HepG2 (cell line): ENCODE data around the gene TRPC4AP. TPM values are rescaled to one million over a fixed set of nuclear protein-coding genes. Genes with fewer than 3 reads are reported as not detected.
A peak's percentile ranks its signal among the peaks of the same experiment; 100 is the strongest.

ENCODE experiments used
- FOXP1 ChIP-seq, 2 experiments: fragments of 450-650 bp in 1 of 2; IDR thresholded peaks; 2 replicates each; pipeline ENCODE4 v1.6.1; 2017 to 2018; ENCODE audit warnings: antibody characterized with exemption in 1 of 2
- KDM1A ChIP-seq: IDR thresholded peaks from 2 replicates; pipeline ENCODE4 v1.6.1; 2016; ENCODE audit warnings: missing compliant biosample characterization
- KMT2B ChIP-seq: IDR thresholded peaks from 2 replicates; pipeline ENCODE4 v1.6.1; 2016; ENCODE audit warnings: missing genetic modification reagents, missing compliant biosample characterization
- MXI1 ChIP-seq: IDR thresholded peaks from 3 replicates; pipeline ENCODE4 v1.6.1; 2012; ENCODE audit warnings: low read depth, low read length, inconsistent platforms, borderline replicate concordance
- TARDBP ChIP-seq: sonication (generic); formaldehyde crosslinking; IDR thresholded peaks from 2 replicates; pipeline ENCODE4 v1.8.0; 2022; ENCODE audit warnings: mild to moderate bottlenecking, missing genetic modification reagents
- TBP ChIP-seq: sonication (generic); formaldehyde crosslinking; IDR thresholded peaks from 2 replicates; pipeline ENCODE4 v1.5.0; 2020; ENCODE audit warnings: missing genetic modification reagents
- ZNF577 ChIP-seq: sonication (generic); formaldehyde crosslinking; IDR thresholded peaks from 2 replicates; pipeline ENCODE4 v1.4.0; 2020; ENCODE audit warnings: mild to moderate bottlenecking, low read depth, missing genetic modification reagents, borderline replicate concordance
- polyA plus RNA-seq, 8 experiments: library from polyadenylated mRNA; depleted of rRNA in 3 of 8; stranded (reverse) in 7 of 8; unstranded in 1 of 8; fragments of >200 nt; fragmentation: Illumina TruSeq in 4 of 8; extraction: Trizol in 4 of 8; gene quantifications; 2 replicates each; pipeline versions ENCODE4 v1.2.1 to v1.2.3, GENCODE V29; 2011 to 2016; ENCODE audit warnings: low read depth in 4 of 8, missing spikeins in 1 of 8, mixed read lengths in 1 of 8; ENCODE audit not compliant: insufficient read depth in 1 of 8
- total RNA-seq, 5 experiments: library from RNA; depleted of rRNA; stranded (reverse); fragments of >200 nt; fragmentation: Illumina TruSeq; extraction: Trizol; gene quantifications; 2 replicates each; pipeline ENCODE4 v1.2.3, GENCODE V29; 2016; ENCODE audit warnings: low read depth in 1 of 5
- TF ChIP-seq, protein P1 (sequence below): sonication (generic); formaldehyde crosslinking; IDR thresholded peaks from 2 replicates; pipeline ENCODE4 v1.9.0; 2021; ENCODE audit warnings: missing genetic modification reagents, borderline replicate concordance
- TF ChIP-seq, protein P2 (sequence below): sonication (generic); formaldehyde crosslinking; conservative IDR thresholded peaks from 2 replicates; pipeline ENCODE4 v1.4.0; 2020; ENCODE audit warnings: mild to moderate bottlenecking, missing genetic modification reagents, moderate library complexity
- TF ChIP-seq, protein P3 (sequence below): sonication (generic); formaldehyde crosslinking; IDR thresholded peaks from 2 replicates; pipeline ENCODE4 v1.8.1; 2023; ENCODE audit warnings: mild to moderate bottlenecking, missing genetic modification reagents
- TF ChIP-seq, protein P4 (sequence below): IDR thresholded peaks from 2 replicates; pipeline ENCODE4 v1.6.1; 2016; ENCODE audit warnings: low read depth, missing genetic modification reagents, missing compliant biosample characterization
- TF ChIP-seq, protein P5 (sequence below): IDR thresholded peaks from 2 replicates; pipeline ENCODE4 v1.6.1; 2016; ENCODE audit warnings: control low read depth
- TF ChIP-seq, protein P6 (sequence below): sonication (generic); formaldehyde crosslinking; IDR thresholded peaks from 2 replicates; pipeline ENCODE4 v1.4.0; 2020; ENCODE audit warnings: low read depth, mild to moderate bottlenecking, missing genetic modification reagents

The TRPC4AP gene
- total and polyA plus RNA-seq, 2 of the 13 experiments (the other 11 are each of a cell fraction or from before 2014, with no cell fraction given) = 136 to 137 TPM

DNA sequence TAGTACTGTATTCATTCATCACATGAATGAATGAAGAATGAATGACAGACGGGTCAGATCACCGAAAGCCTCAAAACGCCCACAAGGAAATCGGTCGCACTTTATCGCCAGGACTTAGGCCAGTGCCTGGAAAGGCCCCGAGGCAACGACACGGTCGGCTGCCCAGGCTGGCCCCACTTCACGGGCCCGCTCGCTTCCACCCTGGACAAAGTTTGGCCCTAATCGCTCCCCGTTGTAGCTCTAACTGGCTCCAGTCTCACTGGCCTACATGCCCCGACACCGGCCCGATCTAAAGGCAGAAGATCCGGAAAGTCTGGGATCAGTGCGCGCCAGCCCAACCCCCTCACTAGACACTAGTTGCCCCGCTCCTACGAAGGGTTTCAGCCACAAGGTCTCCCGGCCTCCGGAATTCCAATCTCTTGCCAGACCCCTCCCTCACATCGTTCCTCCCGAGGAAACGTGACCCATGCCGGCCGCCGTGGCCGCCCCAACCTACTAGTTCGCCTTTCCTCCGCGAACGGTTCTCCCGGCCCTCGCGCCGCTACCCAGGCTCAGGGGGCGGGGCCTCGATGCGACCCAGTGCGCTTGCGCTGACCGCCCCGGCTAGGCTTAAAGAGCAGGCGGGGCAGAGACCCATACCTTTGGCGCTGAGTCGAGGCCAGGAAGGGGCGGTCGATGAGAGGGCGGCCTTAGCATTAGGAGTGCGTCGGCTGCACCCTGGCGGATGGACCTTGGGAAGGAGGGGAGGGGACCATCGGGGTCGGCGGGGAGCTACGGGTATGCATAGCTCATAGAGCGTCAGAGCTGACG is 137.2 kb downstream of the TRPC4AP start, which contains the start of the genes GSS and MYH7B (continued):
- TF ChIP-seq FOXP1 (IDR thresholded peaks at IDR 0.05) (no peak), FOXP1 (CRISPR knock-in tag; IDR thresholded peaks at IDR 0.05) (no peak), KDM1A (CRISPR knock-in tag) (peak; percentile 86; the same call in 1 of the 2 replicates), ZNF577 (CRISPR knock-in tag) (peak; percentile 98), TBP (CRISPR knock-in tag) (no peak), MXI1 (peak; percentile 87; the same call in 1 of the 3 replicates), KMT2B (CRISPR knock-in tag) (peak; percentile 90), TARDBP (CRISPR knock-in tag) (peak; percentile 98)
- TF ChIP-seq, protein P1, sequence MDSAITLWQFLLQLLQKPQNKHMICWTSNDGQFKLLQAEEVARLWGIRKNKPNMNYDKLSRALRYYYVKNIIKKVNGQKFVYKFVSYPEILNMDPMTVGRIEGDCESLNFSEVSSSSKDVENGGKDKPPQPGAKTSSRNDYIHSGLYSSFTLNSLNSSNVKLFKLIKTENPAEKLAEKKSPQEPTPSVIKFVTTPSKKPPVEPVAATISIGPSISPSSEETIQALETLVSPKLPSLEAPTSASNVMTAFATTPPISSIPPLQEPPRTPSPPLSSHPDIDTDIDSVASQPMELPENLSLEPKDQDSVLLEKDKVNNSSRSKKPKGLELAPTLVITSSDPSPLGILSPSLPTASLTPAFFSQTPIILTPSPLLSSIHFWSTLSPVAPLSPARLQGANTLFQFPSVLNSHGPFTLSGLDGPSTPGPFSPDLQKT (CRISPR knock-in tag) = no peak
- TF ChIP-seq, protein P2, sequence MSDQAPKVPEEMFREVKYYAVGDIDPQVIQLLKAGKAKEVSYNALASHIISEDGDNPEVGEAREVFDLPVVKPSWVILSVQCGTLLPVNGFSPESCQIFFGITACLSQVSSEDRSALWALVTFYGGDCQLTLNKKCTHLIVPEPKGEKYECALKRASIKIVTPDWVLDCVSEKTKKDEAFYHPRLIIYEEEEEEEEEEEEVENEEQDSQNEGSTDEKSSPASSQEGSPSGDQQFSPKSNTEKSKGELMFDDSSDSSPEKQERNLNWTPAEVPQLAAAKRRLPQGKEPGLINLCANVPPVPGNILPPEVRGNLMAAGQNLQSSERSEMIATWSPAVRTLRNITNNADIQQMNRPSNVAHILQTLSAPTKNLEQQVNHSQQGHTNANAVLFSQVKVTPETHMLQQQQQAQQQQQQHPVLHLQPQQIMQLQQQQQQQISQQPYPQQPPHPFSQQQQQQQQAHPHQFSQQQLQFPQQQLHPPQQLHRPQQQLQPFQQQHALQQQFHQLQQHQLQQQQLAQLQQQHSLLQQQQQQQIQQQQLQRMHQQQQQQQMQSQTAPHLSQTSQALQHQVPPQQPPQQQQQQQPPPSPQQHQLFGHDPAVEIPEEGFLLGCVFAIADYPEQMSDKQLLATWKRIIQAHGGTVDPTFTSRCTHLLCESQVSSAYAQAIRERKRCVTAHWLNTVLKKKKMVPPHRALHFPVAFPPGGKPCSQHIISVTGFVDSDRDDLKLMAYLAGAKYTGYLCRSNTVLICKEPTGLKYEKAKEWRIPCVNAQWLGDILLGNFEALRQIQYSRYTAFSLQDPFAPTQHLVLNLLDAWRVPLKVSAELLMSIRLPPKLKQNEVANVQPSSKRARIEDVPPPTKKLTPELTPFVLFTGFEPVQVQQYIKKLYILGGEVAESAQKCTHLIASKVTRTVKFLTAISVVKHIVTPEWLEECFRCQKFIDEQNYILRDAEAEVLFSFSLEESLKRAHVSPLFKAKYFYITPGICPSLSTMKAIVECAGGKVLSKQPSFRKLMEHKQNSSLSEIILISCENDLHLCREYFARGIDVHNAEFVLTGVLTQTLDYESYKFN (CRISPR knock-in tag) = peak; percentile 89
- TF ChIP-seq, protein P3, sequence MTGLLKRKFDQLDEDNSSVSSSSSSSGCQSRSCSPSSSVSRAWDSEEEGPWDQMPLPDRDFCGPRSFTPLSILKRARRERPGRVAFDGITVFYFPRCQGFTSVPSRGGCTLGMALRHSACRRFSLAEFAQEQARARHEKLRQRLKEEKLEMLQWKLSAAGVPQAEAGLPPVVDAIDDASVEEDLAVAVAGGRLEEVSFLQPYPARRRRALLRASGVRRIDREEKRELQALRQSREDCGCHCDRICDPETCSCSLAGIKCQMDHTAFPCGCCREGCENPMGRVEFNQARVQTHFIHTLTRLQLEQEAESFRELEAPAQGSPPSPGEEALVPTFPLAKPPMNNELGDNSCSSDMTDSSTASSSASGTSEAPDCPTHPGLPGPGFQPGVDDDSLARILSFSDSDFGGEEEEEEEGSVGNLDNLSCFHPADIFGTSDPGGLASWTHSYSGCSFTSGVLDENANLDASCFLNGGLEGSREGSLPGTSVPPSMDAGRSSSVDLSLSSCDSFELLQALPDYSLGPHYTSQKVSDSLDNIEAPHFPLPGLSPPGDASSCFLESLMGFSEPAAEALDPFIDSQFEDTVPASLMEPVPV (CRISPR knock-in tag) = peak; percentile 97
- TF ChIP-seq, protein P4, sequence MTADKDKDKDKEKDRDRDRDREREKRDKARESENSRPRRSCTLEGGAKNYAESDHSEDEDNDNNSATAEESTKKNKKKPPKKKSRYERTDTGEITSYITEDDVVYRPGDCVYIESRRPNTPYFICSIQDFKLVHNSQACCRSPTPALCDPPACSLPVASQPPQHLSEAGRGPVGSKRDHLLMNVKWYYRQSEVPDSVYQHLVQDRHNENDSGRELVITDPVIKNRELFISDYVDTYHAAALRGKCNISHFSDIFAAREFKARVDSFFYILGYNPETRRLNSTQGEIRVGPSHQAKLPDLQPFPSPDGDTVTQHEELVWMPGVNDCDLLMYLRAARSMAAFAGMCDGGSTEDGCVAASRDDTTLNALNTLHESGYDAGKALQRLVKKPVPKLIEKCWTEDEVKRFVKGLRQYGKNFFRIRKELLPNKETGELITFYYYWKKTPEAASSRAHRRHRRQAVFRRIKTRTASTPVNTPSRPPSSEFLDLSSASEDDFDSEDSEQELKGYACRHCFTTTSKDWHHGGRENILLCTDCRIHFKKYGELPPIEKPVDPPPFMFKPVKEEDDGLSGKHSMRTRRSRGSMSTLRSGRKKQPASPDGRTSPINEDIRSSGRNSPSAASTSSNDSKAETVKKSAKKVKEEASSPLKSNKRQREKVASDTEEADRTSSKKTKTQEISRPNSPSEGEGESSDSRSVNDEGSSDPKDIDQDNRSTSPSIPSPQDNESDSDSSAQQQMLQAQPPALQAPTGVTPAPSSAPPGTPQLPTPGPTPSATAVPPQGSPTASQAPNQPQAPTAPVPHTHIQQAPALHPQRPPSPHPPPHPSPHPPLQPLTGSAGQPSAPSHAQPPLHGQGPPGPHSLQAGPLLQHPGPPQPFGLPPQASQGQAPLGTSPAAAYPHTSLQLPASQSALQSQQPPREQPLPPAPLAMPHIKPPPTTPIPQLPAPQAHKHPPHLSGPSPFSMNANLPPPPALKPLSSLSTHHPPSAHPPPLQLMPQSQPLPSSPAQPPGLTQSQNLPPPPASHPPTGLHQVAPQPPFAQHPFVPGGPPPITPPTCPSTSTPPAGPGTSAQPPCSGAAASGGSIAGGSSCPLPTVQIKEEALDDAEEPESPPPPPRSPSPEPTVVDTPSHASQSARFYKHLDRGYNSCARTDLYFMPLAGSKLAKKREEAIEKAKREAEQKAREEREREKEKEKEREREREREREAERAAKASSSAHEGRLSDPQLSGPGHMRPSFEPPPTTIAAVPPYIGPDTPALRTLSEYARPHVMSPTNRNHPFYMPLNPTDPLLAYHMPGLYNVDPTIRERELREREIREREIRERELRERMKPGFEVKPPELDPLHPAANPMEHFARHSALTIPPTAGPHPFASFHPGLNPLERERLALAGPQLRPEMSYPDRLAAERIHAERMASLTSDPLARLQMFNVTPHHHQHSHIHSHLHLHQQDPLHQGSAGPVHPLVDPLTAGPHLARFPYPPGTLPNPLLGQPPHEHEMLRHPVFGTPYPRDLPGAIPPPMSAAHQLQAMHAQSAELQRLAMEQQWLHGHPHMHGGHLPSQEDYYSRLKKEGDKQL (CRISPR knock-in tag) = 0 out of 2 replicates have a peak, but pooled peaks have one; percentile 9
- TF ChIP-seq, protein P5, sequence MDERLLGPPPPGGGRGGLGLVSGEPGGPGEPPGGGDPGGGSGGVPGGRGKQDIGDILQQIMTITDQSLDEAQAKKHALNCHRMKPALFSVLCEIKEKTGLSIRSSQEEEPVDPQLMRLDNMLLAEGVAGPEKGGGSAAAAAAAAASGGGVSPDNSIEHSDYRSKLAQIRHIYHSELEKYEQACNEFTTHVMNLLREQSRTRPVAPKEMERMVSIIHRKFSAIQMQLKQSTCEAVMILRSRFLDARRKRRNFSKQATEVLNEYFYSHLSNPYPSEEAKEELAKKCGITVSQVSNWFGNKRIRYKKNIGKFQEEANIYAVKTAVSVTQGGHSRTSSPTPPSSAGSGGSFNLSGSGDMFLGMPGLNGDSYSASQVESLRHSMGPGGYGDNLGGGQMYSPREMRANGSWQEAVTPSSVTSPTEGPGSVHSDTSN (CRISPR knock-in tag) = no peak
- TF ChIP-seq, protein P6, sequence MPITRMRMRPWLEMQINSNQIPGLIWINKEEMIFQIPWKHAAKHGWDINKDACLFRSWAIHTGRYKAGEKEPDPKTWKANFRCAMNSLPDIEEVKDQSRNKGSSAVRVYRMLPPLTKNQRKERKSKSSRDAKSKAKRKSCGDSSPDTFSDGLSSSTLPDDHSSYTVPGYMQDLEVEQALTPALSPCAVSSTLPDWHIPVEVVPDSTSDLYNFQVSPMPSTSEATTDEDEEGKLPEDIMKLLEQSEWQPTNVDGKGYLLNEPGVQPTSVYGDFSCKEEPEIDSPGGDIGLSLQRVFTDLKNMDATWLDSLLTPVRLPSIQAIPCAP (CRISPR knock-in tag) = peak; percentile 96; the same call in 1 of the 2 replicates
